GM19025 (cell line): ENCODE results near the gene SRSF5.
"Not testable (repeated sequence)": the region's sequence is repeated elsewhere in the genome, so short reads cannot be mapped to it uniquely, and the experiment has no call there.

Experiments
- ATAC-seq: cut with Tn5 transposase; IDR thresholded peaks from one replicate; pipeline ENCODE4 v1.9.1; 2021; ENCODE audit warnings: mild to moderate bottlenecking, low read depth, moderate library complexity; ENCODE audit not compliant: unreplicated experiment

SRSF5 gene

DNA sequence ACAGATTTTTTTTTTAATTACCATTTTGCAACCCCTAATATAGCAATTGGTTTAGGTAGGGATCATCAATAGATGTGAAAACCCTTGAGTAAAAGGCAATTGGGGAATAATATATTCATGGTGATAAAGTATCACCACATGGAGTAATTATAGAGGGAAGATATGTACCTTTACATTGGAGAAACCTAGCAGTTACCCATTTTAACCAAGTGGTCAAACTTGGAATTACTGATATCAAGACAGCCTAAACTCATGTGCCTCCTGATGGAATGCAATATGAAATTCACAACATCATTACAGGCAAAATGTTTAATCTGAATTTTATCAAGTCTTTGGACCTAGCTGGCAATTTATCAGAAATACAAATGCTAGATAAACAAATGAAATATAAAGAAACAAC lies 36.8 kb downstream of the SRSF5 start:
- no peak for ATAC-seq

DNA sequence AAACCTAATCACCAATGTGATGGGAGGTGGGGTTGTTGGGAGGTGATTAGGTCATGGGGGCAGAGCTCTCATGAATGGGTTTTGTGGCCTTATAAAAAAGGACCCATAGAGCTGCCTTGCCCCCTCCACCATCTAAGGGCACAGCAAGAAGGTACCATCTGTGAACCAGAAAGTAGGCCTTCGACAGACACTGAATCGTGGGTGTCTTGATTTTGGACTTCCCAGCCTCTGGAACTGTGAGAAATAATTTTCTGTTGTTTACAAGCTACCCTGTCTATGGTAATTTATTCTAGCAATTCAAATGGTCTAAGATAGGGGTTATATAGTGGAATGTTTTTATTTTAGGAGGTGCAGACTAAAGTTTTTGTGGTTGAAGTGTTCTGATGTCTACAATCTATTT lies 38.0 kb downstream of the SRSF5 start:
- ATAC-seq, result no peak

- ATAC-seq, result no peak
These were observed 40.2 kb downstream of the SRSF5 start for GRCh38 chr14:69807192-69807591.

DNA sequence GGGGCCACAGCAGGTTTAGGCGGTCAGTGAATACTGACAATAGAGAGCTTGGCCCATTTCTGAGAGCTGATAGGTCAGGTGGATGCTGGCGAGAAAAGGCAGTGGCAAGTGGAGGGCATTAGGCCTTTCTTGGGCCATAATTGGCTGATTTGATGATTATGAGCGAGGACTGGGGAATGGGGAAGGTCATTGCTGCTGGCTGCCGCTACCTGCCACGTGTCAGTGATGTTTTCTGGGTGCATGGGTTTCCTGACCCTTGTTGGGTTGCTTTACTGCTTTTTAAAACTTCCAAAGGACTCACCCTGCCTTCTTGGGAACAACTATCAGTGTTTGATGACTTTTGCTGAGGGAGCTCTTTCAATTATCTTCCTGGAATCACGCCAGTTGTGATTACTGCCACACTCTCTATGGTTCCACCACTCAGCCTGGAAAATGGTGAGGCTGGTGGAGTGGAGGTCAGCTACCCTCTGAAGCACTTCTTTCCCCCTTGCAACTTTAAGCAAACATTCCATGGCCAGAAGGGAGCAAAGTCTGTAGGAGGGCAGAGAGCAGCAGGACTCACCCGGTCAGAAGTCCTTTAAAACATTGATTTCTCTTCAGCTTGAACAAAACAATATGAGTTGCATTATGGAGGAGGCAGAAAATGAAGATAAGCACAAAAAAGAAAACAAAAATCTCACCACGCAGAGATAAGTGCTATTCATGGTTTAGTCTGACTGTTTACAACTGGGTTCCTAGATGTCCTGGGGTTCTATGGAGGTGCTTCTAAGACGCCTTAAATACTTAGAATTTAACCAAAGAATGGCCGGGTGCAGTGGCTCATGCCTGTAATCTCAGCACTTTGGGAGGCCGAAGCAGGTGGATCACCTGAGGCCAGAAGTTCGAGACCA lies 42.2 kb downstream of the SRSF5 start:
- ATAC-seq, result no peak

- ATAC-seq, result no peak
These were observed 44.4 kb downstream of the SRSF5 start for GRCh38 chr14:69811227-69811867.

GRCh38 chr14:69811868-69812252 lies 44.9 kb downstream of the SRSF5 start:
- ATAC-seq, result no peak

DNA sequence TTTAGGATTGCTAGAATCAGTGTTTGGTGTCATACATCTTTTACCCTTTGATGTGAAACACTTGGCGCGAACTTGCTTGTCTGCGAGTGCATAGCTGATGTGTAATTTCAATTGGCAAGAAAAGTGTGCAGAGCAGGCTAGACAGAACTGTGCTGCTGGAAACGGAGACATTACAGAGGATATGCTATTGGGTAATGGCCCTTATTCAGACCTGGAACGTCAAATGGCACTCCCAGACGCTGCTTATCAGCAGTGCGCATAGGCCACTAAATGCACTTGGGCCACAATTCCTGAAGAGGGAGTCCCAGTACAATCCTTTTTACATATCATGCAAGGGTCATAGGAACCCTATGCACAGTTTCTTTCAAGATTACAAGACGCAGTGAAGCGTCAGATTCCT lies 45.8 kb downstream of the SRSF5 start:
- no peak for ATAC-seq

DNA sequence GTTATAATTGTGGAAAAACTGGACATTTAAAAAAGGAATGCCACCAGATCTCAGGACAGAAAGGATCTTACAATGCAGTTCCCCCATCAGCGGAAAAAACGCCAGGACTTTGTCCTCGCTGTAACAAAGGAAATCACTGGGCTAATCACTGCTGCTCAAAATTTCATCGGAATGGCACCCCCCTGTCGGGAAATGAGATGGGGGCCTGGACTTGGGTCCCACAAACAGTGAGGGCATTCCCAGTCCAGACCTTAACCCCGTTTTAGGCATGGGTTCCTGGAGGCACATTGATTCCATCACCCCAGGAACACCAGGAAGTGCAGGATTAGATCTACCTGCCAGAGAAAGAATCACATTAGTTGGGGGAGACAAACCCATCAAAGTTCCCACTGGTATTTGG lies 46.4 kb downstream of the SRSF5 start:
- ATAC-seq, result not testable (repeated sequence)

DNA sequence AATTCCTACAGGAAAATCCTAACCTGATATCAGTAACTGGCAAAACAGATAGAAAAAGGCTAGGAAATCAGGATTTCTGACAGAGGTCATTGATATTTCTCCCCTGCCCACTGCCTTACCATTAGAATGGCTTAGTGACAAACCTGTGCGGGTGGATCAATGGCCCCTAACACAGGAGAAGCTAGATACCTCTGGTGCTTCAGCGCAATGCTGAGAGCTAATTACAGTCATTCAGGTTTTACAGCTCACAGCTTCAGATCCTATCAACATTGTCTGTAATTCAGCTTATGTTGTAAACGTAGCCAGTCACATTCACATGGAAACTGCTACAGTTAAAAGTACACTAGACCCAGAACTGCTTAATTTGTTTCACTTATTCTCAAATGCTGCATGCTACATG lies 47.5 kb downstream of the SRSF5 start:
- no peak for ATAC-seq

- ATAC-seq, result no peak
These were observed 48.6 kb downstream of the SRSF5 start for GRCh38 chr14:69815556-69815955.

- ATAC-seq, result no peak
These were observed 49.3 kb downstream of the SRSF5 start for GRCh38 chr14:69816216-69816615.

GRCh38 chr14:69818758-69819191 lies 51.8 kb downstream of the SRSF5 start:
- no peak for ATAC-seq

- no peak for ATAC-seq
These were observed 52.7 kb downstream of the SRSF5 start for GRCh38 chr14:69819607-69820006.

GRCh38 chr14:69820991-69821390 lies 54.0 kb downstream of the SRSF5 start:
- no peak for ATAC-seq
